AG04450 (cell line): ENCODE measurements around the gene MAML3. TPM values are rescaled to one million over a fixed set of nuclear protein-coding genes. Genes with fewer than 3 reads are reported as not detected.

Source experiments
- CTCF ChIA-PET: fragments of 300-600, 350-600 bp; formaldehyde crosslinking; extraction: SDS; loops from one replicate; lab custom pipeline; 2022; ENCODE audit warnings: antibody characterized with exemption, inconsistent platforms; lab: Charles Lee
- POLR2A ChIA-PET: fragments of 350-600 bp; formaldehyde crosslinking; extraction: SDS; loops from one replicate; lab custom pipeline; 2021; ENCODE audit warnings: antibody characterized with exemption, inconsistent platforms; lab: Yijun Ruan, JAX
- DNase-seq: peaks from one replicate; pipeline ENCODE4 v3.0.0-alpha.2; 2011; ENCODE audit warnings: low read depth, low spot score
- H3K27ac ChIP-seq: one replicate; pipeline ENCODE4 v1.5.1; 2012; ENCODE audit warnings: low read depth, low read length, control low read depth
- H3K27me3 ChIP-seq: one replicate; pipeline ENCODE4 v1.6.0; 2012; ENCODE audit warnings: low read length; ENCODE audit not compliant: control insufficient read depth, insufficient read depth
- H3K4me3 ChIP-seq: 2 replicates; pipeline ENCODE4 v1.5.1; 2011; ENCODE audit warnings: mild to moderate bottlenecking, low read depth, low read length, control low read depth
- H3K9me3 ChIP-seq: 2 replicates; pipeline ENCODE4 v1.5.1; 2012; ENCODE audit warnings: low read length; ENCODE audit not compliant: control insufficient read depth, insufficient read depth
- polyA plus RNA-seq: library from polyadenylated mRNA; depleted of rRNA; stranded (reverse); fragments of >200 nt; gene quantifications from 2 replicates; pipeline ENCODE4 v1.2.3, GENCODE V29; 2011
- TF ChIP-seq, protein P1 (sequence below): IDR thresholded peaks from 2 replicates; pipeline ENCODE4 v1.5.1; 2011; ENCODE audit warnings: low read depth, low read length, control low read depth, inconsistent platforms

MAML3 gene
- polyA plus RNA-seq, 1 experiment, result 4.1 TPM

GRCh38 chr4:139863531-139863930 lies 290.5 kb downstream of the MAML3 start:
- CTCF ChIA-PET, result no interaction called here
- TF ChIP-seq, protein P1, sequence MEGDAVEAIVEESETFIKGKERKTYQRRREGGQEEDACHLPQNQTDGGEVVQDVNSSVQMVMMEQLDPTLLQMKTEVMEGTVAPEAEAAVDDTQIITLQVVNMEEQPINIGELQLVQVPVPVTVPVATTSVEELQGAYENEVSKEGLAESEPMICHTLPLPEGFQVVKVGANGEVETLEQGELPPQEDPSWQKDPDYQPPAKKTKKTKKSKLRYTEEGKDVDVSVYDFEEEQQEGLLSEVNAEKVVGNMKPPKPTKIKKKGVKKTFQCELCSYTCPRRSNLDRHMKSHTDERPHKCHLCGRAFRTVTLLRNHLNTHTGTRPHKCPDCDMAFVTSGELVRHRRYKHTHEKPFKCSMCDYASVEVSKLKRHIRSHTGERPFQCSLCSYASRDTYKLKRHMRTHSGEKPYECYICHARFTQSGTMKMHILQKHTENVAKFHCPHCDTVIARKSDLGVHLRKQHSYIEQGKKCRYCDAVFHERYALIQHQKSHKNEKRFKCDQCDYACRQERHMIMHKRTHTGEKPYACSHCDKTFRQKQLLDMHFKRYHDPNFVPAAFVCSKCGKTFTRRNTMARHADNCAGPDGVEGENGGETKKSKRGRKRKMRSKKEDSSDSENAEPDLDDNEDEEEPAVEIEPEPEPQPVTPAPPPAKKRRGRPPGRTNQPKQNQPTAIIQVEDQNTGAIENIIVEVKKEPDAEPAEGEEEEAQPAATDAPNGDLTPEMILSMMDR, result no peak
- H3K4me3 ChIP-seq, result no peak overlapping the region
- no peak overlapping the region for H3K27ac ChIP-seq
- POLR2A ChIA-PET, result no interaction called here
- no peak for DNase-seq
- H3K27me3 ChIP-seq, result no peaks in the 10 kb centered on the region
- peaks cover 6% of the 10 kb centered on the region; the same call in 1 of the 2 replicates for H3K9me3 ChIP-seq

GRCh38 chr4:139861471-139861870 lies 292.5 kb downstream of the MAML3 start:
- ChIA-PET POLR2A (interaction anchor here (0.6 kb wide), 1 partner anchor 11 kb away, joined by 3 read pairs; no protein-coding TSS in a partner anchor), CTCF (no interaction called here)
- Histone ChIP-seq H3K9me3 (peaks cover 6% of the 10 kb centered on the region; the same call in 1 of the 2 replicates), H3K27me3 (no peaks in the 10 kb centered on the region), H3K4me3 (no peak overlapping the region), H3K27ac (no peak overlapping the region)
- TF ChIP-seq, protein P1, result no peak
- DNase-seq, result no peak

GRCh38 chr4:139860435-139861024 lies 293.5 kb downstream of the MAML3 start:
- Histone ChIP-seq H3K27me3 (no peaks in the 10 kb centered on the region), H3K27ac (no peak overlapping the region), H3K4me3 (no peak overlapping the region), H3K9me3 (peaks cover 6% of the 10 kb centered on the region; the same call in 1 of the 2 replicates)
- TF ChIP-seq, protein P1, result no peak
- DNase-seq, result no peak
- POLR2A ChIA-PET, result no interaction called here
- CTCF ChIA-PET, result no interaction called here

DNA sequence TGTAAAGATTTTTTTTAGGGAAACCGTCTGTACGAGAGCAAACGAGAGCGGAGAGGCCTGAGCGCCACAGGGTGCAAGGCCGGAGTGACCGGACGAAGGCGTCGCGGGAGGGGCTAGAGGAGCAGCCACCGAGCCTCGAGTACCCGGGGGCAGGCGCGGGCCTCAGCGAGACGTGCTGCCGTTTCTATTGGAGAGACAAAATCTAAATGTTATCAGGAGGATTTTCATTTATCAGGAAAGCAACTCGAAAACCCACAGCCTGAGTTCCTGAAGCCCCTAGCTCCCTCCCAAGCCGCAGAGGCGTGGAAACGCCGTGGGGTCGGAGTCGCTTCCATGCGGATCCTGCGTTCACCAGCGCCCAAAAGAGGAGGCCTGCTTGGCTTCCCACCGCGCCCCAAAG lies 294.1 kb downstream of the MAML3 start:
- H3K9me3 ChIP-seq, result peaks cover 6% of the 10 kb centered on the region; the same call in 1 of the 2 replicates
- H3K27me3 ChIP-seq, result no peaks in the 10 kb centered on the region
- ChIA-PET POLR2A (no interaction called here), CTCF (no interaction called here)
- no peak for DNase-seq
- TF ChIP-seq, protein P1, result no peak
- no peak overlapping the region for H3K27ac ChIP-seq
- no peak overlapping the region for H3K4me3 ChIP-seq

DNA sequence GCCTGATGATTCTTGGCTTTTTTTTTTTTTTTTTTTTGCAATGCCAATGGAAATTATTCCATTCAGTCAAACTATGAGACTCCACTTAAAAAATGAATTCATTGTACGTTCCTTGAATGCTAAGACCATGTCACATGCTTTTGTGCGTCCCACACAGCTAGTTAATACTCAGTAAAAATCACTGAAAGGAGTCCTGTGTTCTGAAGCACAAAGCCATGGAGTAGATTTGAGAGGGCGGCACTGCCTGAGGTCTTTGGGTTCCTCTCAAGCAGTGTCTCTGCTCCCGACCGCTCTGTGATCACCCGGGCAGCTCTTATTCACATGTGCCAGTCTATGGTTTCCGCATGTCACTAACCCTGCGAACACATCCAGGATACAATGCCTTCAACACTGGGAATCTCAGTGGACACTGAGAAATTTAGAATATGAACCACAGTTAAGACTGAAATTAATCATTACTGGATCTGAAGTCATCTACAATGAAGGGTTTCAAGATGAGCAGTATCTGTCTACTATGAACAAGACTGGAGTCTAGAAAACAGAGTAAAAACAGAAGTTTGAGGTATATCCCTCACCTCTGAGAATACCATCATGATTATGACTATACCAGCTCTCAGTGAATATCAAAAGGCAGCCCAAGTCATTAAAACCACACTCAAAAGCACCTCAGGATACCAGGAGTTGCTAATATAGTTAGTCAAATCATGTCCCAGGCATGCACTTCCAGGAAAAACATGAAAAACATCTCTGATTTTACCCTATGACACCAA lies 295.4 kb downstream of the MAML3 start:
- Histone ChIP-seq H3K9me3 (peaks cover 6% of the 10 kb centered on the region; the same call in 1 of the 2 replicates), H3K4me3 (no peak overlapping the region), H3K27me3 (no peaks in the 10 kb centered on the region), H3K27ac (no peak overlapping the region)
- TF ChIP-seq, protein P1, result no peak
- DNase-seq, result no peak
- ChIA-PET POLR2A (no interaction called here), CTCF (no interaction called here)
